Ovary (tissue), 9 donors: Measurements from ENCODE around the gene MRPL55. TPM values are rescaled to one million over a fixed set of nuclear protein-coding genes. Genes with fewer than 3 reads are reported as not detected.

ENCODE experiments used
- DNase-seq, 5 donors: peaks; one replicate each; pipeline ENCODE4 v3.0.0-alpha.2; 2019 to 2020
- H3K27ac ChIP-seq, 2 donors: fragments of 200-600 bp; one replicate each; pipeline versions ENCODE4 v1.5.1 to v1.8.0; 2019 to 2022
- H3K27me3 ChIP-seq: fragments of 200-600 bp; one replicate; pipeline ENCODE4 v1.8.0; 2022
- H3K36me3 ChIP-seq: fragments of 200-600 bp; sonication (generic); one replicate; pipeline ENCODE4 v1.5.1; 2019
- H3K4me1 ChIP-seq: one replicate; pipeline ENCODE4 v1.8.1; 2013; ENCODE audit warnings: mild to moderate bottlenecking, moderate library complexity; ENCODE audit not compliant: insufficient read depth
- H3K4me3 ChIP-seq: fragments of 200-600 bp; sonication (generic); one replicate; pipeline ENCODE4 v1.5.1; 2017
- H3K9me3 ChIP-seq, 2 donors: fragments of 200-600 bp in 1 of 2; sonication (generic) in 1 of 2; one replicate each; pipeline versions ENCODE4 v1.5.1 to v1.8.1; 2013 to 2019; ENCODE audit warnings: mild to moderate bottlenecking in 1 of 2, moderate library complexity in 1 of 2
- EP300 ChIP-seq: sonication (generic); formaldehyde crosslinking; IDR thresholded peaks from one replicate; pipeline ENCODE4 v1.6.1; 2017; ENCODE audit warnings: antibody characterized with exemption
- POLR2A ChIP-seq: fragments of 450-650 bp; IDR thresholded peaks from one replicate; pipeline ENCODE4 v1.6.1; 2017; ENCODE audit warnings: antibody characterized with exemption, mild to moderate bottlenecking, moderate library complexity
- WGBS, 3 donors: extraction: QIAGEN DNeasy Blood & Tissue Kit in 1 of 3; methylation state at CpG; one replicate each; pipeline versions ENCODE4 v1.1.5 to v1.1.7; 2013 to 2017; 5-methylcytosine and 5-hydroxymethylcytosine counted together
- intact Hi-C, 4 donors: fragments of 100-400 bp; cut with DNase I; formaldehyde crosslinking; loops; one replicate each; pipeline versions ENCODE4 v1.11.0 to v1.15.1; 2022 to 2023
- polyA plus RNA-seq, 2 donors: library from polyadenylated mRNA; stranded (reverse); fragments of 200-250 nt in 1 of 2; fragments of 350-450 nt in 1 of 2; fragmentation: Illumina TruSeq in 1 of 2; extraction: RNeasy Lipid Tissue Mini Kit (QIAGEN cat#74804) in 1 of 2; gene quantifications; one replicate each; pipeline ENCODE4 v1.2.3, GENCODE V29; 2013 to 2014
- total RNA-seq, 7 donors: library from RNA; depleted of rRNA in 2 of 7; stranded (reverse); fragments of >200 nt in 2 of 7; fragmentation: NEBNext Ultra II Directional in 3 of 7; extraction: Animal tissue kit (Norgen Biotek cat#: 25700) in 3 of 7; gene quantifications; one replicate each; pipeline versions ENCODE4 v1.1.0 to v1.2.4, GENCODE V29; 2016 to 2023
- TF ChIP-seq, protein P1 (sequence below), 3 donors: fragments of 450-650 bp in 2 of 3; fragments of 200-600 bp in 1 of 3; IDR thresholded peaks; one replicate each; pipeline versions ENCODE4 v1.5.1 to v1.8.0; 2016 to 2022; ENCODE audit warnings: antibody characterized with exemption in 3 of 3, mild to moderate bottlenecking in 1 of 3
- donor health status: DM: no; HTN: no; CAD: no; lungs with moderate emphysema.
- donor health status: DM: no; HTN: no; CAD: no.
- donor health status: Bipolar disorder and iron deficiency.
- donor health status: DM: yes; HTN: yes; CAD: no.
- donor health status: DM: no; HTN: no; CAD: no.
- donor health status: DM: yes; HTN: yes; CAD: no.

Gene MRPL55
- total and polyA plus RNA-seq, 9 donors = 14.6 to 98.5 (median 43.3) TPM

- intact Hi-C loops = no loop called here
- WGBS, 3 donors = 75 to 84% (median 81%) methylated on average over 24 of the region's 24 CpGs
- H3K36me3 ChIP-seq = no peaks in the 10 kb centered on the region
- no peaks in the 10 kb centered on the region for H3K9me3 ChIP-seq
- DNase-seq = peak in 3 of 5 donors; percentile 22 to 31 (median 26)
- TF ChIP-seq EP300 (no peak), POLR2A (no peak)
- TF ChIP-seq, protein P1, sequence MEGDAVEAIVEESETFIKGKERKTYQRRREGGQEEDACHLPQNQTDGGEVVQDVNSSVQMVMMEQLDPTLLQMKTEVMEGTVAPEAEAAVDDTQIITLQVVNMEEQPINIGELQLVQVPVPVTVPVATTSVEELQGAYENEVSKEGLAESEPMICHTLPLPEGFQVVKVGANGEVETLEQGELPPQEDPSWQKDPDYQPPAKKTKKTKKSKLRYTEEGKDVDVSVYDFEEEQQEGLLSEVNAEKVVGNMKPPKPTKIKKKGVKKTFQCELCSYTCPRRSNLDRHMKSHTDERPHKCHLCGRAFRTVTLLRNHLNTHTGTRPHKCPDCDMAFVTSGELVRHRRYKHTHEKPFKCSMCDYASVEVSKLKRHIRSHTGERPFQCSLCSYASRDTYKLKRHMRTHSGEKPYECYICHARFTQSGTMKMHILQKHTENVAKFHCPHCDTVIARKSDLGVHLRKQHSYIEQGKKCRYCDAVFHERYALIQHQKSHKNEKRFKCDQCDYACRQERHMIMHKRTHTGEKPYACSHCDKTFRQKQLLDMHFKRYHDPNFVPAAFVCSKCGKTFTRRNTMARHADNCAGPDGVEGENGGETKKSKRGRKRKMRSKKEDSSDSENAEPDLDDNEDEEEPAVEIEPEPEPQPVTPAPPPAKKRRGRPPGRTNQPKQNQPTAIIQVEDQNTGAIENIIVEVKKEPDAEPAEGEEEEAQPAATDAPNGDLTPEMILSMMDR (IDR thresholded peaks at IDR 0.05) = no peak
- no peak overlapping the region for H3K27ac ChIP-seq
- H3K4me3 ChIP-seq = no peak overlapping the region
- H3K4me1 ChIP-seq = peaks cover 3% of the 10 kb centered on the region
- no peaks in the 10 kb centered on the region for H3K27me3 ChIP-seq
Observed at GRCh38 chr1:228156941-228157728, 48.0 kb upstream of the MRPL55 start.

- DNase-seq = peak in 3 of 5 donors; percentile 30 to 37 (median 31)
- intact Hi-C loops = no loop called here
- no peaks in the 10 kb centered on the region for H3K9me3 ChIP-seq
- H3K27me3 ChIP-seq = no peaks in the 10 kb centered on the region
- H3K27ac ChIP-seq = no peak overlapping the region
- 69 to 83% (median 76%) methylated on average over 8 to 9 of the region's 9 CpGs for WGBS, 3 donors
- H3K4me1 ChIP-seq = peaks cover 6% of the 10 kb centered on the region
- H3K4me3 ChIP-seq = no peak overlapping the region
- no peaks in the 10 kb centered on the region for H3K36me3 ChIP-seq
- TF ChIP-seq, protein P1 (IDR thresholded peaks at IDR 0.05) = no peak
- TF ChIP-seq POLR2A = no peak
- TF ChIP-seq EP300 = no peak
Observed at GRCh38 chr1:228156515-228156881, 47.4 kb upstream of the MRPL55 start.

- 86 to 92% (median 86%) methylated on average over 16 of the region's 16 CpGs for WGBS, 3 donors
- H3K4me1 ChIP-seq = peaks cover 12% of the 10 kb centered on the region
Observed at GRCh38 chr1:228155596-228156514, 46.8 kb upstream of the MRPL55 start.

More at GRCh38 chr1:228155596-228156514, 46.8 kb upstream of the MRPL55 start:
- intact Hi-C loops = no loop called here
- Histone ChIP-seq H3K4me3 (no peak overlapping the region), H3K36me3 (no peaks in the 10 kb centered on the region), H3K9me3 (no peaks in the 10 kb centered on the region), H3K27me3 (no peaks in the 10 kb centered on the region), H3K27ac (no peak overlapping the region)
- TF ChIP-seq POLR2A = no peak
- TF ChIP-seq EP300 = no peak
- TF ChIP-seq, protein P1 (IDR thresholded peaks at IDR 0.05) = no peak
- DNase-seq = peak in 3 of 5 donors; percentile 17 to 29 (median 22)
